Tibial nerve (tissue), 4 donors: ENCODE data around the gene SLC9A9. TPM values are rescaled to one million over a fixed set of nuclear protein-coding genes. Genes with fewer than 3 reads are reported as not detected.

Source experiments
- DNase-seq, 2 donors: peaks; one replicate each; pipeline ENCODE4 v3.0.0-alpha.2; 2019; ENCODE audit warnings: low spot score in 2 of 2
- H3K27ac ChIP-seq, 4 donors: fragments of 200-600 bp; sonication (generic) in 3 of 4; one replicate each; pipeline ENCODE4 v1.5.1; 2017 to 2019; ENCODE audit warnings: mild to moderate bottlenecking in 1 of 4
- H3K27me3 ChIP-seq, 2 donors: fragments of 200-600 bp; sonication (generic) in 1 of 2; one replicate each; pipeline versions ENCODE4 v1.5.1 to v1.6.0; 2017 to 2019
- H3K36me3 ChIP-seq, 3 donors: fragments of 200-600 bp; sonication (generic); one replicate each; pipeline ENCODE4 v1.5.1; 2018 to 2019
- H3K4me1 ChIP-seq, 4 donors: fragments of 200-600 bp; sonication (generic) in 3 of 4; one replicate each; pipeline ENCODE4 v1.5.1; 2017 to 2019
- H3K4me3 ChIP-seq, 4 donors: fragments of 200-600 bp; sonication (generic) in 3 of 4; one replicate each; pipeline ENCODE4 v1.5.1; 2017 to 2019; ENCODE audit warnings: mild to moderate bottlenecking in 1 of 4, moderate library complexity in 1 of 4
- H3K9me3 ChIP-seq, 4 donors: fragments of 200-600 bp; sonication (generic) in 3 of 4; one replicate each; pipeline ENCODE4 v1.5.1; 2017 to 2019
- CTCF ChIP-seq, 5 experiments: fragments of 200-600 bp in 3 of 5; fragments of 450-650 bp in 2 of 5; sonication (generic) in 3 of 5; IDR thresholded peaks; one replicate each; pipeline ENCODE4 v1.5.1; 2016 to 2019; ENCODE audit warnings: antibody characterized with exemption in 5 of 5, mild to moderate bottlenecking in 3 of 5, moderate library complexity in 2 of 5
- EP300 ChIP-seq, 2 donors: sonication (generic); formaldehyde crosslinking; IDR thresholded peaks; one replicate each; pipeline ENCODE4 v1.6.1; 2017; ENCODE audit warnings: antibody characterized with exemption in 2 of 2, mild to moderate bottlenecking in 1 of 2
- POLR2A ChIP-seq, 2 donors: fragments of 450-650 bp; IDR thresholded peaks; one replicate each; pipeline ENCODE4 v1.6.1; 2017; ENCODE audit warnings: antibody characterized with exemption in 2 of 2, mild to moderate bottlenecking in 2 of 2, moderate library complexity in 2 of 2
- WGBS, 2 donors: methylation state at CpG; one replicate each; pipeline ENCODE4 v1.1.5; 2018; 5-methylcytosine and 5-hydroxymethylcytosine counted together
- total RNA-seq, 4 donors: library from RNA; depleted of rRNA; stranded (reverse); fragments of >200 nt; gene quantifications; one replicate each; pipeline ENCODE4 v1.1.0, GENCODE V29; 2016

Gene SLC9A9
- total RNA-seq, 4 donors from 2014 or later = 7.6 to 11.1 (median 9.2) TPM

- no peaks in the 10 kb centered on the region for H3K27me3 ChIP-seq
- DNase-seq = no peak
- peaks cover 0 to 28% (median 4%) of the 10 kb centered on the region in 4 donors for H3K4me1 ChIP-seq
- H3K27ac ChIP-seq = no peak overlapping the region
- H3K4me3 ChIP-seq = no peak overlapping the region
- no peak for TF ChIP-seq EP300 (IDR thresholded peaks at IDR 0.05)
- no peaks in the 10 kb centered on the region for H3K36me3 ChIP-seq
- peaks cover 0 to 2% (median 0%) of the 10 kb centered on the region in 4 donors for H3K9me3 ChIP-seq
- 31 to 35% methylated on average over 2 of the region's 2 CpGs for WGBS, 2 donors
These were observed 517.9 kb downstream of the SLC9A9 start for GRCh38 chr3:143330296-143330868.

- H3K36me3 ChIP-seq = no peaks in the 10 kb centered on the region
- 37 to 40% methylated on average over 19 of the region's 19 CpGs for WGBS, 2 donors
- no peaks in the 10 kb centered on the region for H3K9me3 ChIP-seq
- H3K27me3 ChIP-seq = no peaks in the 10 kb centered on the region
- DNase-seq = no peak
- H3K27ac ChIP-seq = no peak overlapping the region
- no peak for TF ChIP-seq POLR2A (IDR thresholded peaks at IDR 0.05)
- TF ChIP-seq CTCF (IDR thresholded peaks at IDR 0.05) = no peak
- TF ChIP-seq EP300 (IDR thresholded peaks at IDR 0.05) = no peak
- peaks cover 0 to 28% (median 4%) of the 10 kb centered on the region in 4 donors for H3K4me1 ChIP-seq
- H3K4me3 ChIP-seq = no peak overlapping the region
These were observed 518.6 kb downstream of the SLC9A9 start for GRCh38 chr3:143329567-143330211.

GRCh38 chr3:143328451-143328850 is 519.8 kb downstream of the SLC9A9 start:
- no peaks in the 10 kb centered on the region for H3K36me3 ChIP-seq
- H3K4me1 ChIP-seq = peaks cover 0 to 28% (median 4%) of the 10 kb centered on the region in 4 donors
- no peaks in the 10 kb centered on the region for H3K9me3 ChIP-seq
- H3K27ac ChIP-seq = no peak overlapping the region
- no peak for DNase-seq
- H3K4me3 ChIP-seq = no peak overlapping the region
- WGBS, 2 donors = 75 to 81% methylated on average over 5 of the region's 5 CpGs
- H3K27me3 ChIP-seq = no peaks in the 10 kb centered on the region
- TF ChIP-seq EP300 (IDR thresholded peaks at IDR 0.05) (no peak), POLR2A (IDR thresholded peaks at IDR 0.05) (no peak), CTCF (IDR thresholded peaks at IDR 0.05) (no peak)

- H3K27ac ChIP-seq = no peak overlapping the region
- no peaks in the 10 kb centered on the region for H3K36me3 ChIP-seq
- no peaks in the 10 kb centered on the region for H3K27me3 ChIP-seq
- H3K4me3 ChIP-seq = no peak overlapping the region
- 81 to 92% methylated on average over 1 of the region's 1 CpG for WGBS, 2 donors
- H3K4me1 ChIP-seq = peaks cover 0 to 28% (median 4%) of the 10 kb centered on the region in 4 donors
- DNase-seq = no peak
- TF ChIP-seq CTCF (IDR thresholded peaks at IDR 0.05) (no peak), EP300 (IDR thresholded peaks at IDR 0.05) (no peak), POLR2A (IDR thresholded peaks at IDR 0.05) (no peak)
- no peaks in the 10 kb centered on the region for H3K9me3 ChIP-seq
These were observed 521.1 kb downstream of the SLC9A9 start for GRCh38 chr3:143326983-143327778.

GRCh38 chr3:143321058-143321769 is 527.1 kb downstream of the SLC9A9 start:
- WGBS, 2 donors = 69 to 73% methylated on average over 5 of the region's 5 CpGs
- no peaks in the 10 kb centered on the region for H3K36me3 ChIP-seq
- H3K9me3 ChIP-seq = no peaks in the 10 kb centered on the region
- no peaks in the 10 kb centered on the region for H3K27me3 ChIP-seq
- H3K27ac ChIP-seq = no peak overlapping the region
- no peak overlapping the region for H3K4me3 ChIP-seq
- no peaks in the 10 kb centered on the region for H3K4me1 ChIP-seq
- no peak for DNase-seq
- TF ChIP-seq CTCF (IDR thresholded peaks at IDR 0.05) (no peak), EP300 (IDR thresholded peaks at IDR 0.05) (no peak), POLR2A (IDR thresholded peaks at IDR 0.05) (no peak)
